Kidney (tissue), 14 donors: ENCODE results near the gene SIRPA. TPM values are rescaled to one million over a fixed set of nuclear protein-coding genes. Genes with fewer than 3 reads are reported as not detected.
A peak's percentile ranks its signal among the peaks of the same experiment; 100 is the strongest.

Experiments
- DNase-seq, 5 donors: peaks; one replicate each; pipeline ENCODE4 v3.0.0-alpha.2; 2013 to 2020
- FAIRE-seq: peaks from 2 replicates; lab custom pipeline; 2012; peaks lifted over from hg19 to GRCh38; lab: Jason Lieb, UNC
- H3K27ac ChIP-seq, 2 donors: one replicate each; pipeline ENCODE4 v1.7.0; 2013; ENCODE audit warnings: low read depth in 2 of 2, low read length in 2 of 2, inconsistent platforms in 1 of 2
- H3K27me3 ChIP-seq: one replicate; pipeline ENCODE4 v1.7.1; 2013; ENCODE audit warnings: low read length, inconsistent platforms; ENCODE audit not compliant: control insufficient read depth, insufficient read depth
- H3K36me3 ChIP-seq, 3 donors: one replicate each; pipeline versions ENCODE4 v1.7.0 to v1.7.1; 2013; ENCODE audit warnings: low read length in 3 of 3, control low read depth in 1 of 3, inconsistent platforms in 1 of 3; ENCODE audit not compliant: insufficient read depth in 3 of 3, control insufficient read depth in 2 of 3
- H3K4me1 ChIP-seq, 3 donors: one replicate each; pipeline versions ENCODE4 v1.7.0 to v1.7.1; 2013; ENCODE audit warnings: low read length in 3 of 3, inconsistent platforms in 1 of 3, low read depth in 1 of 3; ENCODE audit not compliant: control insufficient read depth in 2 of 3, insufficient read depth in 2 of 3
- H3K4me3 ChIP-seq, 3 donors: one replicate each; pipeline versions ENCODE4 v1.7.0 to v1.8.1; 2013; ENCODE audit warnings: low read length in 3 of 3, control low read depth in 1 of 3, inconsistent platforms in 1 of 3
- H3K9ac ChIP-seq, 3 donors: one replicate each; pipeline versions ENCODE4 v1.7.0 to v1.7.1; 2013; ENCODE audit warnings: low read length in 3 of 3, control low read depth in 1 of 3, inconsistent platforms in 1 of 3
- H3K9me3 ChIP-seq, 3 donors: one replicate each; pipeline versions ENCODE4 v1.7.0 to v1.7.1; 2013; ENCODE audit warnings: low read length in 3 of 3, control low read depth in 1 of 3, inconsistent platforms in 1 of 3; ENCODE audit not compliant: control insufficient read depth in 2 of 3, insufficient read depth in 1 of 3
- CTCF ChIP-seq: IDR thresholded peaks from 3 replicates; pipeline ENCODE4 v1.5.1; 2012; ENCODE audit warnings: mild to moderate bottlenecking, moderate library complexity, borderline replicate concordance; ENCODE audit not compliant: insufficient read depth; ENCODE audit errors: extremely low read depth
- intact Hi-C: fragments of 100-400 bp; cut with DNase I; formaldehyde crosslinking; loops from one replicate; pipeline ENCODE4 v1.11.1; 2022
- polyA plus RNA-seq: library from polyadenylated mRNA; stranded (reverse); fragments of 350-450 nt; fragmentation: Illumina TruSeq; extraction: RNeasy Lipid Tissue Mini Kit (QIAGEN cat#74804); gene quantifications from one replicate; pipeline ENCODE4 v1.2.3, GENCODE V29; 2014; ENCODE audit warnings: low read depth, low replicate concordance; ENCODE audit not compliant: insufficient read depth
- total RNA-seq: library from RNA; stranded (reverse); fragmentation: NEBNext Ultra II Directional; extraction: Animal tissue kit (Norgen Biotek cat#: 25700); gene quantifications from one replicate; pipeline ENCODE4 v1.2.1, GENCODE V29; 2021
- donor health status: control.
- donor health status: control.
- donor health status: control.
- donor health status: control.
- donor health status: control.
- donor health status: DM: yes; HTN: yes; CAD: no.
- donor health status: Normal renal cell carcinoma (clear cell type).

Gene SIRPA
- total and polyA plus RNA-seq, 2 donors from 2014 or later = 24.7 to 46.6 TPM

- peak in 4 of 5 donors; percentile 85 to 92 (median 89) for DNase-seq
- H3K36me3 ChIP-seq = no peaks in the 10 kb centered on the region
- no peak overlapping the region for H3K4me3 ChIP-seq
- intact Hi-C loops = no loop called here
- H3K4me1 ChIP-seq = peaks cover 0 to 3% (median 0%) of the 10 kb centered on the region in 3 donors
- no peak for FAIRE-seq
- H3K27me3 ChIP-seq = no peaks in the 10 kb centered on the region
- H3K27ac ChIP-seq = no peak overlapping the region
- no peaks in the 10 kb centered on the region for H3K9me3 ChIP-seq
- no peak overlapping the region for H3K9ac ChIP-seq
- TF ChIP-seq CTCF = peak; percentile 56
These were observed 5.2 kb downstream of the SIRPA start for GRCh38 chr20:1900321-1900801.

- no peak for FAIRE-seq
- H3K36me3 ChIP-seq = no peaks in the 10 kb centered on the region
- H3K4me1 ChIP-seq = peaks cover 0 to 2% (median 0%) of the 10 kb centered on the region in 3 donors
- H3K27ac ChIP-seq = no peak overlapping the region
- no peak overlapping the region for H3K4me3 ChIP-seq
- H3K9me3 ChIP-seq = no peaks in the 10 kb centered on the region
- no peaks in the 10 kb centered on the region for H3K27me3 ChIP-seq
- no peak for DNase-seq
- no peak for TF ChIP-seq CTCF
- intact Hi-C loops = no loop called here
- H3K9ac ChIP-seq = no peak overlapping the region
These were observed 6.5 kb downstream of the SIRPA start for GRCh38 chr20:1901704-1902103.

- no peak for FAIRE-seq
- no peak overlapping the region for H3K27ac ChIP-seq
- peaks cover 0 to 2% (median 0%) of the 10 kb centered on the region in 3 donors for H3K4me1 ChIP-seq
- H3K27me3 ChIP-seq = no peaks in the 10 kb centered on the region
- no peak overlapping the region for H3K4me3 ChIP-seq
- H3K9me3 ChIP-seq = no peaks in the 10 kb centered on the region
- no peaks in the 10 kb centered on the region for H3K36me3 ChIP-seq
- intact Hi-C loops = no loop called here
- no peak for DNase-seq
- no peak overlapping the region for H3K9ac ChIP-seq
- no peak for TF ChIP-seq CTCF
These were observed 7.0 kb downstream of the SIRPA start for GRCh38 chr20:1902188-1902587.

- H3K9ac ChIP-seq = no peak overlapping the region
- FAIRE-seq = no peak
- DNase-seq = no peak
- H3K36me3 ChIP-seq = no peaks in the 10 kb centered on the region
- H3K9me3 ChIP-seq = no peaks in the 10 kb centered on the region
- peaks cover 0 to 2% (median 0%) of the 10 kb centered on the region in 3 donors for H3K4me1 ChIP-seq
- intact Hi-C loops = no loop called here
- no peak for TF ChIP-seq CTCF
- no peak overlapping the region for H3K27ac ChIP-seq
- no peaks in the 10 kb centered on the region for H3K27me3 ChIP-seq
- no peak overlapping the region for H3K4me3 ChIP-seq
These were observed 8.9 kb downstream of the SIRPA start for GRCh38 chr20:1904135-1904534.
